SW 1271 (cell line): ENCODE results near the gene RRAGA.
"Not testable (repeated sequence)": the region's sequence is repeated elsewhere in the genome, so short reads cannot be mapped to it uniquely, and the experiment has no call there.

Experiments
- DNase-seq, 2 experiments: peaks; one replicate each; lab custom pipeline; 2025; lab: John Stamatoyannopoulos, UW

The RRAGA gene

DNA sequence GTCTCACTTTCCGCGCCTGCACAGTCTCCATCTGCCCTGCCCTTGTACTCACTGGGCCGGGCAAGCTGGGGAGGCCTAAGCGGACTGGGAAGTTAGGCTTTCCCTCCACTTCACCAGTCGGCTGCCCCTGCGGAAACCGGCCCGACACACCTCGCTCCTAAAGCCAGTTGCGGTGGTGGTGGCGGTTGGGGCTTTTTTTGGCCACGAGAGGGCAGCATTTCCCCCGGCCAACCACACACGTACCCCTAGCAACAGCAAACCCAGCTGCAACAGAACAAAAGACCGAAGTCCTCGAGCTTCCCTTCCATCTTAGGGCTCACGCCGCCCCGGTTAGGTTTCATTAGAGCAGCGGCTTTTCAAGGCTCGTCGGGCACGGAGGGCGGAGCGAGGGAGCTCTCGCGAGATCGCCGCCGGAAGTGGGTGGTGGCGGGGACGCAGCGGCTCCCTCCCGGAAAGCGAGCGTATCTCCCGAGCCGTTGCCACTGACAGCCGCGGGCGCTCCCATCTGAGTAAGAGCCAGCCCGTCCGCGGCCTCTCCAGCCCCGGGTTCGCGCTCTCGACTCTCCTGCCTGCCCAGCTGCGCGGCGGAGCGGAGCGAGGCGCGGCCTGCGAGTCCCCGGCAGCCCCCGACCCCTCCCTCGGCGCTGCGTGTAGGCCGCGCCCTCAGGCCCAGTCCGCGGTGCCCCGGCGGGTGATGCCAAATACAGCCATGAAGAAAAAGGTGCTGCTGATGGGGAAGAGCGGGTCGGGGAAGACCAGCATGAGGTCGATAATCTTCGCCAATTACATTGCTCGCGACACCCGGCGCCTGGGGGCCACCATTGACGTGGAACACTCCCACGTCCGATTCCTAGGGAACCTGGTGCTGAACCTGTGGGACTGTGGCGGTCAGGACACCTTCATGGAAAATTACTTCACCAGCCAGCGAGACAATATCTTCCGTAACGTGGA lies at the start of gene RRAGA:
Gene RRAGA (plus strand): TSS at position 462 of the 951 bp plus-strand sequence. CDS start 233 bp downstream, at position 695.
- DNase-seq: peak; percentile 48 to 75

DNA sequence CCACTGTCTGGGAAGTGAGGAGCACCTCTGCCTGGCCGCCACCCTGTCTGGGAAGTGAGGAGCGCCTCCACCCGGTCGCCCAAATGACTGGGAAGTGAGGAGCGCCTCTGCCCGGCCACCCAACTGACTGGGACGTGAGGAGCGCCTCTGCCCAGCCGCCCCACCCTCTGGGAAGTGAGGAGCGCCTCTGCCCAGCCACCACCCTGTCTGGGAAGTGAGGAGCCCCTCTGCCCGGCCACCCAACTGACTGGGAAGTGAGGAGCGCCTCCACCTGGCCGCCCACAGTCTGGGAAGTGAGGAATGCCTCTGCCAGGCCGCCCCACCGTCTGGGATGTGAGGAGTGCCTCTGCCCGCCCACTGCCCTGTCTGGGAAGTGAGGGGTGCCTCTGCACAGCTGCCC lies 49.1 kb upstream of the RRAGA start:
- no peak for DNase-seq

DNA sequence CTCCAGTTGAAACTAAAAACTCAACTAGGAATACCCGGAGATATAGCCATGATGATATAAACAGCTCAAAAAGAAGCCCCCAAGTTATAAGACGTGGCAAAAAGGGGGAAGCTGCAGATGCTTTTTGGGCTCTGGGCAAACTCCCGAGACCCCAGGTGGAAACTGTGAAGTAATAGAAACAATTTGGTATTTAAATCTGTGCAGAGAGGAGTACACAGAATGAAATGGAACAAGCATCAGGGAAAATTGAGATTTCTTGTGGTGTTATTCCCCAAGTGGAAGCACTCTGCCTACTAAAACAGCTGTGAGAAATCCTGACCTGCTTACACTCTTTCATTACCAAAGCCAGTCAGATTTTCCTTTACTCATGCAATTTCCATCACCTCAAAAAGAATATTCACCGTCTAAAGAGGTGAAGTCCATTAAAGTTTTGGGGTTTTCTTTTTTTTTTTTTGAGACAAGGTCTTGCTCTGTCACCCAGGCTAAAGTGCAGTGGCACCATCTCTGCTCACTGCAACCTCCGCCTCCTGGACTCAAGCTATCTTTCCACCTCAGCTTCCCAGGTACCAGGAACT lies 39.7 kb upstream of the RRAGA start:
- DNase-seq: no peak

GRCh38 chr9:19018201-19018600 lies 31.0 kb upstream of the RRAGA start:
- no peak for DNase-seq

- DNase-seq: no peak
Observed at GRCh38 chr9:19020886-19021455, 28.3 kb upstream of the RRAGA start.

DNA sequence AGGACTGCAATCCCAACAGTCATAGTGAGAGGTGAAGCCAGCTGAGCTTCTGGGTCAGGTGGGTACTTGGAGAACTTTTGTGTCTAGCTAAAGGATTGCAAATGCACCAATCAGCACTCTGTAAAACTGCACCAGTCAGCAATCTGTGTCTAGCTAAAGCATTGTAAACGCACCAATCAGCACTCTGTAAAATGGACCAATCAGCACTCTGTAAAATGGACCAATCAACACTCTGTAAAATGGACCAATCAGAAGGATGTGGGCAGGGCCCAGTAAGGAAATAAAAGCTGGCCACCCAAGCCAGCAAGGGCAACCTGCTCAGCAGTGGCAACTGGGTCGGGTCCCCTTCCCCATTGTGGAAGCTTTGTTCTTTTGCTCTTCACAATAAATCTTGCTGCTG lies 27.6 kb upstream of the RRAGA start:
- not testable (repeated sequence) for DNase-seq

DNA sequence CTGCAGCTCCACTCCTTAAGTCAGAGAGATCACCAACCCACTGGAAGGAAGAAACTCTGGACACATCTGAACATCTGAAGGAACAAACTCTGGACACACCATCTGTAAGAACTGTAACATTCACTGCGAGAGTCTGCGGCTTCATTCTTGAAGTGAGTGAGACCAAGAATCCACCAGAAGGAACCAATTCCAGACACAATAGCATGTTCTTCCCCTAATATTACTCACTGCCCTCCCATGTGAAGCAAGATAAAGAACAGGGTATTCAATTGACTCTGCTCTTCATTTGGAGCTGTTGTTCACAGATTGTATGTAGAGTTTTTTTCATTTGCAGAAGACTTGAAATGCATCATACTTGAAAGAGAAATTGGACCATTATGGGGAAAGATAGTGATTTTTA lies 27.0 kb upstream of the RRAGA start:
- DNase-seq: no peak

GRCh38 chr9:19023078-19023477 lies 26.1 kb upstream of the RRAGA start:
- no peak for DNase-seq

DNA sequence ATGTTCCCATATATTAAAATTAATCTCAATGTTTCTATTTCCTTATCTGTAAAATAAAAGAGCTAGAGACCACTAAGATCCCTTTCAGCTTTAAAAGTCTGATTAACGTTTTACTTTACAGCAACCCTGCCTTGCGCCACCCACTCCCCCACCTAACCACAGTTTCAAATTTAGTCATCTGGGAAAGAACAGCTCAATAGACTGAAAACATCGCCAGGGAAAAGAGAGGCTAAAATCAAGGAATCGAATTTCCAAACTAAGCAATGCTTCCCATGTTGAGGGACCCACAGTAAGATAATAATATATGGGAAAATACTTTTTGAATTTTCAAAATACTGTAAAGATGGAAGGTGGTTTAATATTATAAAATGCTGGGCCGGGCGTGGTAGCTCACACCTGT lies 22.9 kb upstream of the RRAGA start:
- no peak for DNase-seq

- no peak for DNase-seq
Observed at GRCh38 chr9:19027825-19028224, 21.4 kb upstream of the RRAGA start.

GRCh38 chr9:19028835-19029451 lies 20.3 kb upstream of the RRAGA start:
- DNase-seq: peak in 1 of 2 experiments; percentile 17

- DNase-seq: no peak
Observed at GRCh38 chr9:19030899-19031298, 18.3 kb upstream of the RRAGA start.

DNA sequence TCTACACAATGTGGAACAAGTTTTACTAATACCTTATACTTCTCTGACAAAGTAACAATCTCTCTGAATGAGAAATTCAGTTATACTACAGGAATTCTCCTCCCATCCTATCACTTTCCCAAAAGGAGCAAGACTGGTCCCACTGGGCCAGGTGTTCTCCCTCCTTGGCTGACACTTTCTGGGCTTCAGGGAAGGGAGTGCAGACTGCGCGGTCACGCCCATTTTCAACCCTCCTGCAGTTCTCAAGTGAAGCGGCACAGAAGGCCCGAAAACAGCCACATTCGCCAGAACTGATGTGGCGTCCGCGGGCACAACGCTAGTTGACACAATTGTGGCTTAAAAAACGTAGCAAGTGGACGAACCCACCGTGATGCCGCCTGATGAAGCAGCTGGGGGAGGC lies 16.8 kb upstream of the RRAGA start:
- DNase-seq: no peak

DNA sequence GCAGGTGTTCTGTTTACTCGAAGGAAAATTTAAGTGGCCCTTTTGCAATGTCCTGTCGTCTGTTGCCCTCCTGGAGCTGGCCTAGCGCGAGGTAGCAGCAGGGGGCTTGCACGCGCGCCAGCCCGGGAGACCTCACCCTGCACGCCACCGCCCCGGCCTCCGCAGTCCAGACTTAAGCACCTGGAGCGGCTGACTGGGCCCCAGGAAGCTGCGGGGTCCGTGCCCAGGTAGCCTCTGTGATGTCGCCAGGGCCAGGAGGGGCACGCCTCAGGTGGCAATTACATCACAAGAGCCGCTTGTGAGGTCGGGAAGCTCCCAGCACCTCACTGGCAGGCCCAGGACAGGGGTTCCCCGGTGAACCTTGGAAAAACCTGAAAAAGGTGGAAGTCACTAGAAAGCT lies 16.2 kb upstream of the RRAGA start, which contains the start of gene SAXO1:
Gene SAXO1 (minus strand): TSS at position 195 of the 400 bp plus-strand sequence. CDS start 301 bp downstream, outside the sequence.
- DNase-seq: no peak

- no peak for DNase-seq
Observed at GRCh38 chr9:19036611-19037010, 12.6 kb upstream of the RRAGA start.

GRCh38 chr9:19049917-19050636 lies 850 bp downstream of the RRAGA start:
- no peak for DNase-seq

DNA sequence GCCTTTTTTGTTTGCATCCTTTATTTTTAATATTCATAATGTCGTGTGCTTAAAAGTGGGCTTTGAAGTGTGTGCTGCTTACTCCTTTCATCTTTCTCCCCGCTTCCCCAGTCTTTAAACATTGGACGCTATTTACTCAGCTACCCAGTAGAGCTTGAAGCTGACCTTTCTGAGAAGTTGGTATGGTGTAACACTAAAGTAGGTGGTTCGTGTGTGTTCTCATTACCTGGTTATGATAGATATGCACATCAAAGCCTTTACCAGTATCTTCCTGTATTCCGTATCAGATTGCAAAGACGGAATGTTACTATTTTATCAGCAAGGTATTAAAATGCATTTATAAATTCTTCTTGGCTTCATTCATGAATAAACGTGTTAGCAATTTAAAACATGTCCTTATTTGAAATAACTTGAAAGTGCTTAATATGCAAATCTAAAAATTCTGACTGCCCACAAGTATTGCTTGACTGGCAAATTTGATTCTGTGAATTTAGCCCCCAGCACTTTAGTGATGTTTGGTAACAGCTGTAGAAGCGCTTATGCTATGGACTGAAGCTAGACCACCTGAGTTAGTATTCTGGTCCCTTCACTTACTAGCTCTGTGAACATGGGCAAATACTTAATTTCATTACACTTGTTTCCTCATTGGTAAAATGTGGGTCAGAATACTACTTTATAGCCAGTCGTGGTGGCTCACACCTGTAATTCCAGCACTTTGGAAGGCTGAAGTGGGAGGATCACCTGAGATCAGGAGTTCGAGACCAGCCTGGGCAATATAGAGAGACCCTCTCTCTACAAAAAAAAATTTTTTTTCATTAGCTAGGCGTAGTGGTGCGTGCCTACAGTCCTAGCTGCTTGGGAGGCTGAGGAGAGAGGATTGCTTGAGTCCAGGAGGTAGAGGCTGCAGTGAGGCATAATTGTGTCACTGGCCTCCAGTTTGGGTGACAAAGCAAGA lies 1.7 kb downstream of the RRAGA start:
- DNase-seq: no peak

DNA sequence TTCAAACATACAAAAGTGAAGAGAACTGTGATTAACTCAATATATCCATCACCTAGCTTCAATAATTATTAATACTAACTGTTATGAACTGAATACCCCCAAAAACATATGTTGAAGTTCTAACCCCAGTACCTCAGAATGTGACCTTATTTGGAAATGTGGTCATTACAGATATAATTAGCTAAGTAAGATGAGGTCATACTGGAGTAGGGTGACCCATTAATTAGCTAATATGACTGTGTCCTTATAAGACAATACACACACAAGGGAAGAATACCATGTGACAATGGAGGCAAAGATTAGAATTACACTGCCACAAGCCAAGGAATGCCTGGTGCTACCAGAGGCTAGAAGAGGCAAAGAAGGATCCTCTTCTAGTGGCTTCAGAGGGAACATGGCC lies 7.8 kb downstream of the RRAGA start:
- DNase-seq: no peak

DNA sequence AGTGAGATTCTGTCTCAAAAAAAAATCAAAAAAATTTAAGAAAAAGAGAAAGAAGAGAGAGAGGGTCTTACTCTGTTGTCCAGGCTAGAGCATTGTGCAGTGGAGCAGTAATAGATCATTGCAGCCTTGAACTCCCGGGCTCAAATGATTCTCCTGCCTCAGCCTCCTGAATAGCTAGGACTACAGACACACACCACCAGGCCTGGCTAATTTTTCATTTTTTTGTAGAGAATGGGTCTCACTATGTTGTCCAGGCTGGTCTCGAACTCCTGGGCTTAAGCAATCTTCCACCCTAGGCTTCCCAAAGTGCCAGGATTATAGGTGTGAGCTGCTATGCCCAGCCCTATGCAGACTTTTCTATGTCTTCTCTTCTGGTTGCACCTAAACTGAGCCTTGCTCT lies 25.0 kb downstream of the RRAGA start:
- no peak for DNase-seq

- no peak for DNase-seq
Observed at GRCh38 chr9:19074836-19075235, 25.6 kb downstream of the RRAGA start.

- DNase-seq: no peak
Observed at GRCh38 chr9:19085295-19085694, 36.1 kb downstream of the RRAGA start.
